Caco-2 (cell line): ENCODE data around the gene SRGAP2B. TPM values are rescaled to one million over a fixed set of nuclear protein-coding genes. Genes with fewer than 3 reads are reported as not detected.
"Not testable (repeated sequence)": the region's sequence is repeated elsewhere in the genome, so short reads cannot be mapped to it uniquely, and the experiment has no call there.

Experiments
- BruUV-seq: library from RNA; stranded (reverse); fragments of 400-500 nt; replicated peaks from 2 replicates; lab custom pipeline; 2021; lab: Mats Ljungman, UMichigan
- CTCF ChIA-PET: fragments of 300-600 bp; sonication (Branson Sonifier 250); formaldehyde crosslinking; loops from one replicate; lab custom pipeline; 2022; ENCODE audit warnings: antibody characterized with exemption; lab: Charles Lee
- POLR2A ChIA-PET: fragments of 300-600 bp; sonication (Branson Sonifier 250); formaldehyde crosslinking; loops from one replicate; lab custom pipeline; 2022; ENCODE audit warnings: antibody characterized with exemption; lab: Charles Lee
- DNase-seq, 2 experiments: peaks; one replicate each; pipeline versions ENCODE4 v3.0.0 to v3.0.0-alpha.2; 2020 to 2022
- H3K27me3 ChIP-seq: replicated peaks from 2 replicates; pipeline ENCODE4 v1.6.0; 2011; ENCODE audit warnings: low read length; ENCODE audit not compliant: control insufficient read depth, insufficient read depth
- H3K36me3 ChIP-seq: 2 replicates; pipeline ENCODE4 v1.5.1; 2011; ENCODE audit warnings: low read length; ENCODE audit not compliant: control insufficient read depth, insufficient read depth
- H3K4me1 ChIP-seq: fragments of 250-450 bp; sonication (Bioruptor Pico); 2 replicates; pipeline ENCODE4 v1.5.1; 2020; ENCODE audit warnings: mild to moderate bottlenecking
- H3K4me3 ChIP-seq: 2 replicates; pipeline ENCODE4 v1.5.1; 2011; ENCODE audit warnings: low read depth, mild to moderate bottlenecking, control low read depth, low read length
- H3K9me3 ChIP-seq: fragments of 250-450 bp; sonication (Bioruptor Pico); 2 replicates; pipeline ENCODE4 v1.5.1; 2020; ENCODE audit warnings: mild to moderate bottlenecking, moderate library complexity
- H3K27ac Mint-ChIP-seq: one replicate; pipeline ENCODE4 v1.8.0; 2022; ENCODE audit warnings: mixed read lengths; ENCODE audit not compliant: unreplicated experiment
- H3K27me3 Mint-ChIP-seq: one replicate; pipeline ENCODE4 v1.8.0; 2022; ENCODE audit warnings: mixed read lengths; ENCODE audit not compliant: insufficient read depth, unreplicated experiment
- H3K36me3 Mint-ChIP-seq: one replicate; pipeline ENCODE4 v1.8.0; 2022; ENCODE audit warnings: mild to moderate bottlenecking, mixed read lengths; ENCODE audit not compliant: insufficient read depth, unreplicated experiment
- H3K4me1 Mint-ChIP-seq: one replicate; pipeline ENCODE4 v1.8.0; 2022; ENCODE audit warnings: low read depth, mixed read lengths; ENCODE audit not compliant: unreplicated experiment
- H3K4me3 Mint-ChIP-seq: one replicate; pipeline ENCODE4 v1.8.0; 2022; ENCODE audit warnings: mild to moderate bottlenecking, moderate library complexity, mixed read lengths; ENCODE audit not compliant: unreplicated experiment
- H3K9me3 Mint-ChIP-seq: one replicate; pipeline ENCODE4 v1.8.0; 2022; ENCODE audit warnings: mixed read lengths; ENCODE audit not compliant: unreplicated experiment
- intact Hi-C: fragments of 100-400 bp; cut with micrococcal nuclease; formaldehyde crosslinking; loops from one replicate; pipeline ENCODE4 v1.10.0; 2022; ENCODE audit not compliant: unreplicated experiment
- total RNA-seq: library from RNA; stranded (reverse); gene quantifications from 2 replicates; pipeline ENCODE4 v1.2.3, GENCODE V29; 2022

Gene SRGAP2B
- total RNA-seq, 1 experiment from 2014 or later, result 6.5 TPM

GRCh38 chr1:145041519-145041918 is 53.6 kb downstream of the SRGAP2B start:
- CTCF ChIA-PET, H3K4me3 ChIP-seq, H3K27ac Mint-ChIP-seq, DNase-seq, H3K27me3 Mint-ChIP-seq, H3K9me3 ChIP-seq, H3K4me1 ChIP-seq, H3K27me3 ChIP-seq, H3K4me1 Mint-ChIP-seq, H3K9me3 Mint-ChIP-seq, POLR2A ChIA-PET, H3K36me3 Mint-ChIP-seq, intact Hi-C loops, BruUV-seq, H3K36me3 ChIP-seq, H3K4me3 Mint-ChIP-seq: not testable (repeated sequence)

DNA sequence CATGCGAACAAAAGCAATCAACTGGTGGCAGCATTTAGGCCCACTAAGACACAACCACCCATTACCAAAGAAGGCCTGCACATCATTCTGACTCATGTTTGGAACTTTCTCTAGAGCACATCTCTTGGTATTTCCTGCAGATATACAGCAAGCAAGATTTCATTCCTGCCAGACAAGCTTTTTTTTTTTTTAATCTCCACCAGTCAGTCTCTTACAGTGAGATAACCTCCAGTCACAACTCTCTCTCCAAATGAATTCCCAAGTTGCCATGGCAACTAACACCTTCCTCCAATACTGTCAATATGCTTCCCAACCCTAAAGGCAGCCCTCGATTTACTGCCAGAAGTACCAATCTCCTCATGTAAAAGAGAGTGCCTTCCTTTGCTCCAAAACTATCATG is 59.1 kb downstream of the SRGAP2B start:
- H3K36me3 ChIP-seq, H3K36me3 Mint-ChIP-seq, H3K9me3 Mint-ChIP-seq, H3K4me3 ChIP-seq, H3K27me3 Mint-ChIP-seq, DNase-seq, POLR2A ChIA-PET, BruUV-seq, H3K4me3 Mint-ChIP-seq, intact Hi-C loops, H3K4me1 ChIP-seq, H3K4me1 Mint-ChIP-seq, H3K27me3 ChIP-seq, CTCF ChIA-PET, H3K27ac Mint-ChIP-seq, H3K9me3 ChIP-seq: not testable (repeated sequence)

DNA sequence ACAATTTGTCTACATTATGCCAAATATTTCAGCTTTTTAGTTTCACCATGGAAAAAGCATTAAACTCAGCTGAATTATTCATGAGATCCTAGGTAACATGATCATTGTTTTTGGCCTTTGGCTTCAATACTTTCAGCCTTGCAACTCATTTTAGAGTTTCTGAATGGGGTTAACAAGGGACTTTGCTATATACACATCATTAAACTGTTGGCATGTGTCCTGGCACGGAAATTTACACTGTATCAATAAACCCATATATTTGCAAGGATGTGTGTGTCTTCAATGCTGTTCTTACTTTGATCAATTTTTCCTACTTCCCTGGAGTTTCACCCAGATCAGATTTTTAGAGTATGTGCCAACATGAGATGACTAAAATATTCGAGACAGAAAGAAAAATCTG is 61.6 kb downstream of the SRGAP2B start:
- BruUV-seq, DNase-seq, H3K36me3 Mint-ChIP-seq, H3K36me3 ChIP-seq, H3K27me3 ChIP-seq, H3K9me3 ChIP-seq, H3K27ac Mint-ChIP-seq, H3K4me1 ChIP-seq, H3K27me3 Mint-ChIP-seq, H3K4me3 Mint-ChIP-seq, CTCF ChIA-PET, H3K4me3 ChIP-seq, POLR2A ChIA-PET, H3K9me3 Mint-ChIP-seq, intact Hi-C loops, H3K4me1 Mint-ChIP-seq: not testable (repeated sequence)

DNA sequence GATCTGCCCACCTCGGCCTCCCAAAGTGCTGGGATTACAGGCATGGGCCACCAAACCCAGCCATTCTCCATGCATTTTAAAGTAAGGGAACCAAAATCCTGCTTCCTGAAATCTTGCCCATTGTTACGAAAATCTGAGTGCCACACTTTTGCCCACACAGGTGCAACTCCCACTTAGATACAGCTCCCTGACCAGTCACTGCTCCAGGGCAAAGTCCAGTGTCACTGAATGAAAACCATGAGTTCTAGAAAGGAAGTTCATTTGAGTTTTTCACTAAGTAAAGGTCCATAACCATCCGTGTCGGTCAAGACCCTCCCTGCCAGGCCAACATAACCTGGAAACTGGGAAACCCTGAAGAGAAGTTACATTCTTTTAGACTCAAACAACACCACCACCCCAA is 67.9 kb downstream of the SRGAP2B start:
- H3K36me3 Mint-ChIP-seq, intact Hi-C loops, DNase-seq, H3K27me3 ChIP-seq, POLR2A ChIA-PET, H3K9me3 Mint-ChIP-seq, H3K9me3 ChIP-seq, BruUV-seq, H3K4me3 ChIP-seq, H3K27ac Mint-ChIP-seq, H3K27me3 Mint-ChIP-seq, H3K36me3 ChIP-seq, H3K4me1 Mint-ChIP-seq, H3K4me3 Mint-ChIP-seq, CTCF ChIA-PET, H3K4me1 ChIP-seq: not testable (repeated sequence)

GRCh38 chr1:145025286-145025685 is 69.8 kb downstream of the SRGAP2B start:
- H3K9me3 Mint-ChIP-seq, POLR2A ChIA-PET, intact Hi-C loops, H3K27me3 ChIP-seq, H3K4me3 ChIP-seq, H3K36me3 Mint-ChIP-seq, H3K36me3 ChIP-seq, DNase-seq, CTCF ChIA-PET, H3K27ac Mint-ChIP-seq, H3K4me1 Mint-ChIP-seq, H3K4me3 Mint-ChIP-seq, H3K9me3 ChIP-seq, H3K27me3 Mint-ChIP-seq, H3K4me1 ChIP-seq, BruUV-seq: not testable (repeated sequence)

GRCh38 chr1:145022259-145022658 is 72.9 kb downstream of the SRGAP2B start:
- CTCF ChIA-PET, POLR2A ChIA-PET, H3K4me1 Mint-ChIP-seq, H3K36me3 ChIP-seq, H3K9me3 Mint-ChIP-seq, H3K9me3 ChIP-seq, H3K4me1 ChIP-seq, H3K36me3 Mint-ChIP-seq, H3K4me3 Mint-ChIP-seq, H3K27me3 ChIP-seq, H3K4me3 ChIP-seq, intact Hi-C loops, H3K27me3 Mint-ChIP-seq, DNase-seq, H3K27ac Mint-ChIP-seq, BruUV-seq: not testable (repeated sequence)

GRCh38 chr1:145021749-145022148 is 73.4 kb downstream of the SRGAP2B start:
- H3K4me1 ChIP-seq, H3K4me3 Mint-ChIP-seq, intact Hi-C loops, H3K4me3 ChIP-seq, H3K27ac Mint-ChIP-seq, H3K9me3 ChIP-seq, DNase-seq, H3K27me3 Mint-ChIP-seq, POLR2A ChIA-PET, CTCF ChIA-PET, H3K27me3 ChIP-seq, BruUV-seq, H3K4me1 Mint-ChIP-seq, H3K36me3 ChIP-seq, H3K36me3 Mint-ChIP-seq, H3K9me3 Mint-ChIP-seq: not testable (repeated sequence)
